C4-2B (cell line): ENCODE measurements around the gene VAT1L.

Experiments used
- H3K27ac ChIP-seq: fragments of 450-650 bp; 2 replicates; pipeline ENCODE4 v1.5.1; 2017
- CTCF ChIP-seq: fragments of 450-650 bp; conservative IDR thresholded peaks from 2 replicates; pipeline ENCODE4 v1.5.1; 2017; ENCODE audit warnings: mild to moderate bottlenecking
- ZFX ChIP-seq: fragments of 450-650 bp; IDR thresholded peaks from 2 replicates; pipeline ENCODE4 v1.6.1; 2017

Gene VAT1L

GRCh38 chr16:77897831-77898605 lies 109.7 kb downstream of the VAT1L start:
- TF ChIP-seq CTCF: no peak
- TF ChIP-seq ZFX: no peak
- H3K27ac ChIP-seq: no peak overlapping the region

GRCh38 chr16:77898671-77899211 lies 110.4 kb downstream of the VAT1L start:
- TF ChIP-seq CTCF (no peak), ZFX (no peak)
- H3K27ac ChIP-seq: no peak overlapping the region

- TF ChIP-seq CTCF (no peak), ZFX (no peak)
- no peak overlapping the region for H3K27ac ChIP-seq
Measured at GRCh38 chr16:77899416-77899815, 111.1 kb downstream of the VAT1L start.

GRCh38 chr16:77905374-77905920 lies 117.1 kb downstream of the VAT1L start:
- no peak for TF ChIP-seq CTCF
- H3K27ac ChIP-seq: no peak overlapping the region

GRCh38 chr16:77910021-77910420 lies 121.7 kb downstream of the VAT1L start:
- no peak overlapping the region for H3K27ac ChIP-seq
- no peak for TF ChIP-seq CTCF
- TF ChIP-seq ZFX: no peak

GRCh38 chr16:77912617-77913016 lies 124.3 kb downstream of the VAT1L start:
- no peak overlapping the region for H3K27ac ChIP-seq
- TF ChIP-seq CTCF (peak; percentile 15), ZFX (no peak)

- TF ChIP-seq ZFX (no peak), CTCF (no peak)
- H3K27ac ChIP-seq: no peak overlapping the region
Measured at GRCh38 chr16:77913738-77914253, 125.4 kb downstream of the VAT1L start.
